K562 (cell line): ENCODE data around the gene SET. TPM values are rescaled to one million over a fixed set of nuclear protein-coding genes. Genes with fewer than 3 reads are reported as not detected.
A peak's percentile ranks its signal among the peaks of the same experiment; 100 is the strongest.

ENCODE experiments used
- ATAC-seq: fragments of 200-7000 bp; cut with Tn5 transposase; 3 replicates; pipeline ENCODE4 v1.9.1; 2020; ENCODE audit warnings: moderate library complexity
- BruUV-seq: library from RNA; stranded (reverse); fragments of 400-500 nt; replicated peaks from 2 replicates; lab custom pipeline; 2021; lab: Mats Ljungman, UMichigan
- CTCF ChIA-PET: fragments of 300-600 bp; formaldehyde crosslinking; extraction: SDS; loops from one replicate; lab custom pipeline; 2021; ENCODE audit warnings: low intra/inter-chr PET ratio; lab: Yijun Ruan, JAX
- POLR2A ChIA-PET: fragments of 300-600, 350-650 bp; sonication (Branson Sonifier 250); formaldehyde crosslinking; extraction: SDS; loops from one replicate; lab custom pipeline; 2021; ENCODE audit warnings: antibody characterized with exemption, inconsistent platforms; lab: Yijun Ruan, JAX
- DNase-seq, 4 experiments: peaks; one replicate each; pipeline versions ENCODE4 v3.0.0 to v3.0.0-alpha.2; 2011 to 2018; ENCODE audit warnings: low spot score in 3 of 4, mixed read lengths in 3 of 4; ENCODE audit errors: extremely low read depth in 1 of 4
- FAIRE-seq: peaks from 2 replicates; lab custom pipeline; 2011; peaks lifted over from hg19 to GRCh38; lab: Jason Lieb, UNC
- H2AFZ ChIP-seq: 2 replicates; pipeline ENCODE4 v1.6.0; 2011; ENCODE audit warnings: low read depth, low read length, control low read depth, inconsistent platforms
- H3K27ac ChIP-seq: fragments of 200-600 bp; 3 replicates; pipeline ENCODE4 v1.8.0; 2011; ENCODE audit warnings: low read depth, mild to moderate bottlenecking, control low read depth, inconsistent platforms, low read length, moderate library complexity, mixed read lengths; ENCODE audit errors: extremely low read depth
- H3K27me3 ChIP-seq, 2 experiments: fragments of 300-600 bp in 1 of 2; 2 replicates in 1 of 2; 3 replicates in 1 of 2; pipeline versions ENCODE4 v1.6.0 to v1.8.0; 2011; ENCODE audit warnings: inconsistent platforms in 2 of 2, low read length in 2 of 2, mild to moderate bottlenecking in 1 of 2, mixed read lengths in 1 of 2, moderate library complexity in 1 of 2; ENCODE audit not compliant: control insufficient read depth in 2 of 2, insufficient read depth in 2 of 2
- H3K36me3 ChIP-seq: fragments of 300-600 bp; 3 replicates; pipeline ENCODE4 v1.8.0; 2011; ENCODE audit warnings: mild to moderate bottlenecking, low read length, inconsistent platforms; ENCODE audit not compliant: control insufficient read depth, insufficient read depth
- H3K4me1 ChIP-seq, 2 experiments: fragments of 200-600 bp in 1 of 2; replicated peaks in 1 of 2; 2 replicates in 1 of 2; 3 replicates in 1 of 2; pipeline versions ENCODE4 v1.5.1 to v1.8.0; 2011; ENCODE audit warnings: inconsistent platforms in 2 of 2, low read length in 2 of 2, mild to moderate bottlenecking in 1 of 2, mixed read lengths in 1 of 2, moderate library complexity in 1 of 2; ENCODE audit not compliant: control insufficient read depth in 2 of 2, insufficient read depth in 2 of 2
- H3K4me2 ChIP-seq: 2 replicates; pipeline ENCODE4 v1.6.1; 2011; ENCODE audit warnings: low read length, control low read depth, inconsistent platforms, mixed read lengths; ENCODE audit not compliant: insufficient read depth
- H3K4me3 ChIP-seq: fragments of 200-600 bp; sonication (generic), shearing (Covaris generic); 2 replicates; pipeline ENCODE4 v1.5.1; 2016; ENCODE audit warnings: control low read depth, inconsistent platforms
- H3K79me2 ChIP-seq: fragments of 200-600 bp; 3 replicates; pipeline ENCODE4 v1.8.0; 2011; ENCODE audit warnings: low read length, inconsistent platforms; ENCODE audit not compliant: control insufficient read depth, insufficient read depth
- H3K9ac ChIP-seq, 2 experiments: 2 replicates each; pipeline versions ENCODE4 v1.6.0 to v1.6.1; 2011; ENCODE audit warnings: low read depth in 2 of 2, low read length in 2 of 2, control low read depth in 1 of 2, inconsistent platforms in 1 of 2, mild to moderate bottlenecking in 1 of 2, mixed read lengths in 1 of 2; ENCODE audit not compliant: insufficient read depth in 1 of 2
- H3K9me1 ChIP-seq: one replicate; pipeline ENCODE4 v1.6.0; 2011; ENCODE audit warnings: inconsistent platforms, mild to moderate bottlenecking, low read length, moderate library complexity; ENCODE audit not compliant: control insufficient read depth, insufficient read depth
- H3K9me3 ChIP-seq: replicated peaks from 2 replicates; pipeline ENCODE4 v1.5.1; 2011; ENCODE audit warnings: low read depth, low read length, inconsistent platforms; ENCODE audit not compliant: control insufficient read depth, insufficient read depth
- H4K20me1 ChIP-seq: replicated peaks from 2 replicates; pipeline ENCODE4 v1.6.1; 2011; ENCODE audit warnings: low read length, inconsistent platforms, mixed read lengths; ENCODE audit not compliant: control insufficient read depth, insufficient read depth
- ARID2 ChIP-seq: fragments of 450-650 bp; IDR thresholded peaks from 2 replicates; pipeline ENCODE4 v1.6.1; 2017; ENCODE audit warnings: antibody characterized with exemption, mild to moderate bottlenecking
- BRD4 ChIP-seq: fragments of 200-600 bp; sonication (generic); IDR thresholded peaks from 2 replicates; pipeline ENCODE4 v1.6.1; 2017; ENCODE audit warnings: inconsistent platforms
- EGR1 ChIP-seq: fragments of 450-650 bp; conservative IDR thresholded peaks from 2 replicates; pipeline ENCODE4 v1.6.1; 2017; ENCODE audit warnings: mild to moderate bottlenecking
- FOXA3 ChIP-seq, 2 experiments: fragments of 450-650 bp in 1 of 2; sonication (generic) in 1 of 2; formaldehyde crosslinking; IDR thresholded peaks in 1 of 2; conservative IDR thresholded peaks in 1 of 2; 2 replicates each; pipeline versions ENCODE4 v1.4.0 to v1.8.0; 2020 to 2022; ENCODE audit warnings: mild to moderate bottlenecking in 2 of 2, missing genetic modification reagents in 1 of 2
- GABPB1 ChIP-seq: sonication (generic); formaldehyde crosslinking; IDR thresholded peaks from 2 replicates; pipeline ENCODE4 v1.8.0; 2022; ENCODE audit warnings: mild to moderate bottlenecking, missing genetic modification reagents
- GATAD2B ChIP-seq: fragments of 450-650 bp; IDR thresholded peaks from 2 replicates; pipeline ENCODE4 v1.6.1; 2017; ENCODE audit warnings: mild to moderate bottlenecking, borderline replicate concordance
- JUND ChIP-seq, 2 experiments: IDR thresholded peaks; 2 replicates in 1 of 2; 3 replicates in 1 of 2; pipeline ENCODE4 v1.6.1; 2011; ENCODE audit warnings: borderline replicate concordance in 2 of 2, low read depth in 2 of 2, low read length in 2 of 2, improper control_type of control experiment in 1 of 2, missing biosample characterization in 1 of 2, missing genetic modification characterization in 1 of 2, missing genetic modification reagents in 1 of 2
- KDM1A ChIP-seq, 2 experiments: fragments of 450-650 bp; IDR thresholded peaks; 2 replicates each; pipeline ENCODE4 v1.6.1; 2016; ENCODE audit warnings: mild to moderate bottlenecking in 2 of 2
- MCM2 ChIP-seq: fragments of 450-650 bp; IDR thresholded peaks from 2 replicates; pipeline ENCODE4 v1.6.1; 2017; ENCODE audit warnings: low read depth, mild to moderate bottlenecking
- NFATC3 ChIP-seq: fragments of 450-650 bp; IDR thresholded peaks from 2 replicates; pipeline ENCODE4 v1.6.1; 2017; ENCODE audit warnings: mild to moderate bottlenecking
- PCBP1 ChIP-seq: fragments of 200-400 bp; formaldehyde crosslinking; IDR thresholded peaks from 2 replicates; pipeline ENCODE4 v1.6.1; 2018; ENCODE audit warnings: mild to moderate bottlenecking, low read depth, low read length; ENCODE audit not compliant: poor library complexity, severe bottlenecking
- POLR2A ChIP-seq: fragments of 450-650 bp; conservative IDR thresholded peaks from 2 replicates; pipeline ENCODE4 v1.6.1; 2016
- POLR2G ChIP-seq: fragments of 200-400 bp; formaldehyde crosslinking; IDR thresholded peaks from 2 replicates; pipeline ENCODE4 v1.6.1; 2017; ENCODE audit warnings: low read depth, mild to moderate bottlenecking, antibody characterized with exemption, low read length, moderate library complexity
- ZNF263 ChIP-seq: sonication (generic); formaldehyde crosslinking; IDR thresholded peaks from 2 replicates; pipeline ENCODE4 v1.8.0; 2022; ENCODE audit warnings: mild to moderate bottlenecking, missing genetic modification reagents, borderline replicate concordance
- ZNF41 ChIP-seq: fragments of 250-450 bp; sonication (Bioruptor Pico); conservative IDR thresholded peaks from 2 replicates; pipeline ENCODE4 v1.4.0; 2020; ENCODE audit warnings: mild to moderate bottlenecking
- ZNF717 ChIP-seq: fragments of 250-450 bp; sonication (Bioruptor Pico); IDR thresholded peaks from 2 replicates; pipeline ENCODE4 v1.5.0; 2021
- ZNF75A ChIP-seq: fragments of 450-650 bp; formaldehyde crosslinking; IDR thresholded peaks from 2 replicates; pipeline ENCODE4 v1.4.0; 2020; ENCODE audit warnings: mild to moderate bottlenecking
- WGBS: fragments of 100-300 bp; shearing (Covaris generic); methylation state at CpG from one replicate; pipeline ENCODE4 v1.1.6; 2016; ENCODE audit warnings: low coverage, mixed read lengths; ENCODE audit not compliant: insufficient coverage; ENCODE audit errors: missing lambda C conversion rate; 5-methylcytosine and 5-hydroxymethylcytosine counted together
- in situ Hi-C: fragments of 300-500 bp; cut with MboI; formaldehyde crosslinking; loops from 4 replicates; pipeline ENCODE4 v1.15.0; 2018; ENCODE audit warnings: inconsistent platforms, mixed read lengths
- intact Hi-C: fragments of 100-400 bp; cut with micrococcal nuclease; formaldehyde crosslinking; loops from 2 replicates; pipeline ENCODE4 v1.14.2; 2022
- polyA plus RNA-seq, 8 experiments: library from polyadenylated mRNA; depleted of rRNA in 4 of 8; stranded (reverse) in 5 of 8; unstranded in 3 of 8; fragments of >200 nt; fragmentation: Nextera tagmentation in 2 of 8; fragmentation: Illumina TruSeq in 1 of 8; extraction: Ambion mirVana in 2 of 8; extraction: Trizol in 1 of 8; gene quantifications; 2 replicates each; pipeline versions ENCODE4 v1.2.1 to v1.2.3, GENCODE V29; 2011 to 2014; ENCODE audit warnings: inconsistent platforms in 1 of 8, missing spikeins in 1 of 8
- total RNA-seq, 7 experiments: library from RNA; depleted of rRNA in 6 of 7; stranded (reverse); fragments of >200 nt in 6 of 7; fragmentation: Illumina TruSeq in 2 of 7; extraction: Trizol in 2 of 7; gene quantifications; 2 replicates each; pipeline versions ENCODE4 v1.2.1 to v1.2.3, GENCODE V29; 2011 to 2021; ENCODE audit warnings: low replicate concordance in 1 of 7
- TF ChIP-seq, protein P1 (sequence below): sonication (generic); formaldehyde crosslinking; IDR thresholded peaks from 2 replicates; pipeline ENCODE4 v1.8.0; 2022; ENCODE audit warnings: mild to moderate bottlenecking, missing genetic modification reagents
- TF ChIP-seq, protein P2 (sequence below): sonication (generic); formaldehyde crosslinking; IDR thresholded peaks from 2 replicates; pipeline ENCODE4 v1.8.1; 2023; ENCODE audit warnings: mild to moderate bottlenecking, missing genetic modification reagents

The SET gene
- total and polyA plus RNA-seq, 9 of the 15 experiments (the other 6 are each of a cell fraction or from before 2014, with no cell fraction given), result 404 to 1,447 (median 907) TPM

GRCh38 chr9:128703616-128704355 is 14.8 kb downstream of the SET start:
- Histone ChIP-seq H3K4me3 (peak overlapping the region; percentile 69), H3K27me3 (no peaks in the 10 kb centered on the region), H3K9me3 (no peaks in the 10 kb centered on the region), H3K4me2 (peak overlapping the region; percentile 82), H3K79me2 (peaks cover 24% of the 10 kb centered on the region), H4K20me1 (no peaks in the 10 kb centered on the region), H3K27ac (peak overlapping the region; percentile 71), H3K4me1 (peaks cover 9 to 43% of the 10 kb centered on the region in 2 experiments), H3K36me3 (peaks cover 41% of the 10 kb centered on the region; the same call in 2 of the 3 replicates), H3K9me1 (no peaks in the 10 kb centered on the region), H3K9ac (peak overlapping the region; percentile 87 to 96), H2AFZ (peak overlapping the region; percentile 93)
- ChIA-PET POLR2A (interaction anchor here (0.6 to 2.3 kb wide), 3 partner anchors 8 to 261 kb away, joined by 3 to 9 read pairs (median 3); no protein-coding TSS in a partner anchor), CTCF (interaction anchor here (0.6 kb wide), 1 partner anchor 1134 kb away, joined by 3 read pairs; no protein-coding TSS in a partner anchor)
- FAIRE-seq, result no peak
- DNase-seq, result peak; percentile 36 to 62 (median 52)
- in situ Hi-C loops (no loop called here), intact Hi-C loops (loop anchor here (5.0 kb wide), 1 partner anchor 56 kb away; no protein-coding TSS in a partner anchor)
- no peak; the same call in 2 of the 3 replicates for ATAC-seq
- WGBS, result 43% methylated on average over 25 of the region's 31 CpGs
- BruUV-seq, result TSS peak; percentile 45
- TF ChIP-seq PCBP1 (peak; percentile 12), ARID2 (no peak), BRD4 (no peak), KDM1A (IDR thresholded peaks at IDR 0.05) (no peak), GABPB1 (CRISPR knock-in tag) (peak; percentile 46; the same call in 1 of the 2 replicates), NFATC3 (no peak), FOXA3 (CRISPR knock-in tag; conservative IDR thresholded peaks at IDR 0.05 in 1 of 2, IDR thresholded peaks at IDR 0.05 in 1 of 2) (no peak), ZNF41 (CRISPR knock-in tag) (no peak), POLR2G (peak; percentile 8), GATAD2B (no peak), EGR1 (0 out of 2 replicates have a peak, but pooled peaks have one; percentile 1), POLR2A (0 out of 2 replicates have a peak, but pooled peaks have one; percentile 5), ZNF75A (CRISPR knock-in tag) (no peak), MCM2 (no peak), ZNF717 (no peak), ZNF263 (peak; percentile 39; the same call in 1 of the 2 replicates), JUND (IDR thresholded peaks at IDR 0.05; ENCODE audit: borderline replicate concordance, low read depth, low read length) (no peak), JUND (tag; IDR thresholded peaks at IDR 0.05; ENCODE audit: borderline replicate concordance, low read depth, low read length) (no peak)
- TF ChIP-seq, protein P1, sequence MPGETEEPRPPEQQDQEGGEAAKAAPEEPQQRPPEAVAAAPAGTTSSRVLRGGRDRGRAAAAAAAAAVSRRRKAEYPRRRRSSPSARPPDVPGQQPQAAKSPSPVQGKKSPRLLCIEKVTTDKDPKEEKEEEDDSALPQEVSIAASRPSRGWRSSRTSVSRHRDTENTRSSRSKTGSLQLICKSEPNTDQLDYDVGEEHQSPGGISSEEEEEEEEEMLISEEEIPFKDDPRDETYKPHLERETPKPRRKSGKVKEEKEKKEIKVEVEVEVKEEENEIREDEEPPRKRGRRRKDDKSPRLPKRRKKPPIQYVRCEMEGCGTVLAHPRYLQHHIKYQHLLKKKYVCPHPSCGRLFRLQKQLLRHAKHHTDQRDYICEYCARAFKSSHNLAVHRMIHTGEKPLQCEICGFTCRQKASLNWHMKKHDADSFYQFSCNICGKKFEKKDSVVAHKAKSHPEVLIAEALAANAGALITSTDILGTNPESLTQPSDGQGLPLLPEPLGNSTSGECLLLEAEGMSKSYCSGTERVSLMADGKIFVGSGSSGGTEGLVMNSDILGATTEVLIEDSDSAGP (CRISPR knock-in tag), result no peak
- TF ChIP-seq, protein P2, sequence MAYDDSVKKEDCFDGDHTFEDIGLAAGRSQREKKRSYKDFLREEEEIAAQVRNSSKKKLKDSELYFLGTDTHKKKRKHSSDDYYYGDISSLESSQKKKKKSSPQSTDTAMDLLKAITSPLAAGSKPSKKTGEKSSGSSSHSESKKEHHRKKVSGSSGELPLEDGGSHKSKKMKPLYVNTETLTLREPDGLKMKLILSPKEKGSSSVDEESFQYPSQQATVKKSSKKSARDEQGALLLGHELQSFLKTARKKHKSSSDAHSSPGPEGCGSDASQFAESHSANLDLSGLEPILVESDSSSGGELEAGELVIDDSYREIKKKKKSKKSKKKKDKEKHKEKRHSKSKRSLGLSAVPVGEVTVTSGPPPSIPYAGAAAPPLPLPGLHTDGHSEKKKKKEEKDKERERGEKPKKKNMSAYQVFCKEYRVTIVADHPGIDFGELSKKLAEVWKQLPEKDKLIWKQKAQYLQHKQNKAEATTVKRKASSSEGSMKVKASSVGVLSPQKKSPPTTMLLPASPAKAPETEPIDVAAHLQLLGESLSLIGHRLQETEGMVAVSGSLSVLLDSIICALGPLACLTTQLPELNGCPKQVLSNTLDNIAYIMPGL (CRISPR knock-in tag), result no peak
